GM04504 (cell line): Measurements from ENCODE around the gene TEX261.

Experiments
- DNase-seq: peaks from one replicate; pipeline ENCODE4 v3.0.0-alpha.2; 2012; ENCODE audit warnings: low read depth

Gene TEX261

GRCh38 chr2:70981866-70982810 lies 12.5 kb downstream of the TEX261 start:
- DNase-seq: no peak

- no peak for DNase-seq
Measured at GRCh38 chr2:70981421-70981820, 13.3 kb downstream of the TEX261 start.

- no peak for DNase-seq
Measured at GRCh38 chr2:70979626-70980025, 15.0 kb downstream of the TEX261 start.

GRCh38 chr2:70979180-70979488 lies 15.5 kb downstream of the TEX261 start:
- no peak for DNase-seq

- no peak for DNase-seq
Measured at GRCh38 chr2:70978341-70979179, 16.1 kb downstream of the TEX261 start, which contains the start of gene ANKRD53. Gene ANKRD53, plus strand, starts transcription at chr2:70978630. Its CDS starts 16 bp downstream, at chr2:70978646.

- peak; percentile 54 for DNase-seq
Measured at GRCh38 chr2:70977605-70978205, 17.0 kb downstream of the TEX261 start.

- DNase-seq: no peak
Measured at GRCh38 chr2:70975237-70975636, 19.4 kb downstream of the TEX261 start.

- no peak for DNase-seq
Measured at GRCh38 chr2:70974592-70974991, 20.1 kb downstream of the TEX261 start.

GRCh38 chr2:70967189-70967588 lies 27.5 kb downstream of the TEX261 start:
- DNase-seq: no peak

- no peak for DNase-seq
Measured at GRCh38 chr2:70966681-70967080, 28.0 kb downstream of the TEX261 start.

- DNase-seq: no peak
Measured at GRCh38 chr2:70965506-70965905, 29.2 kb downstream of the TEX261 start.

- no peak for DNase-seq
Measured at GRCh38 chr2:70964596-70965386, 29.9 kb downstream of the TEX261 start.

GRCh38 chr2:70964133-70964532 lies 30.5 kb downstream of the TEX261 start:
- DNase-seq: no peak

- no peak for DNase-seq
Measured at GRCh38 chr2:70962885-70963878, 31.5 kb downstream of the TEX261 start.

- no peak for DNase-seq
Measured at GRCh38 chr2:70962211-70962884, 32.3 kb downstream of the TEX261 start.

GRCh38 chr2:70961648-70961994 lies 33.1 kb downstream of the TEX261 start:
- DNase-seq: no peak

GRCh38 chr2:70960833-70961647 lies 33.6 kb downstream of the TEX261 start:
- no peak for DNase-seq

- no peak for DNase-seq
Measured at GRCh38 chr2:70959851-70960832, 34.5 kb downstream of the TEX261 start.
